Measurements from ENCODE around the gene TBC1D22A.

DNA sequence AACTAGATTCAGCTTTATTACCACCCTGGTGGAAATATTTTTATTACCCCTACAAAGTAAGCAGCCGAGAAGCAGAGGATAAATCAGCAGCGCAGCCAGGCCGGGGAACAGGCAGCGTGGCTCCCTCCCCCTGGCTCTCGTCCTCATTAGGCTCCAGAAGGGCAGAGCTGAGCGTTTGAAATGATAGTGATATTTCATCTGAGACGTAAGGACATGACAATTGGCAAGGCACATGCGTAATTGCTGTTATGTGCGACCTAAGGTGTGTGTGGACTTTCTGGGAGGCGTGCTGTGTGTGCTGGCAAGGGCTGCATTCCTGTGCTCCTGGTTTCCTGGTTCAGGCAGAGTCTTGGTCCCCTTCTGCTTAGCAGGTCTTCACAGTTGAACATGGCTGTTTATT lies 247.8 kb downstream of the TBC1D22A start:
- TF ChIP-seq TFAP4 (CRISPR knock-in tag; IDR thresholded peaks at IDR 0.05; ENCODE audit: borderline replicate concordance), result no peak
- TF ChIP-seq CTCF (IDR thresholded peaks at IDR 0.05 in 2 of 3, conservative IDR thresholded peaks at IDR 0.05 in 1 of 3; ENCODE audit: insufficient read depth in 2 of 3, low read depth in 1 of 3, low read length in 3 of 3), result no peak
- TF ChIP-seq BRF2 (IDR thresholded peaks at IDR 0.05; ENCODE audit: borderline replicate concordance, insufficient read depth, insufficient read length), result no peak
- TF ChIP-seq, protein P1, sequence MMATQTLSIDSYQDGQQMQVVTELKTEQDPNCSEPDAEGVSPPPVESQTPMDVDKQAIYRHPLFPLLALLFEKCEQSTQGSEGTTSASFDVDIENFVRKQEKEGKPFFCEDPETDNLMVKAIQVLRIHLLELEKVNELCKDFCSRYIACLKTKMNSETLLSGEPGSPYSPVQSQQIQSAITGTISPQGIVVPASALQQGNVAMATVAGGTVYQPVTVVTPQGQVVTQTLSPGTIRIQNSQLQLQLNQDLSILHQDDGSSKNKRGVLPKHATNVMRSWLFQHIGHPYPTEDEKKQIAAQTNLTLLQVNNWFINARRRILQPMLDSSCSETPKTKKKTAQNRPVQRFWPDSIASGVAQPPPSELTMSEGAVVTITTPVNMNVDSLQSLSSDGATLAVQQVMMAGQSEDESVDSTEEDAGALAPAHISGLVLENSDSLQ (IDR thresholded peaks at IDR 0.05), result no peak
- TF ChIP-seq ZNF24 (IDR thresholded peaks at IDR 0.05), result no peak
- no peak for TF ChIP-seq POLR2A (conservative IDR thresholded peaks at IDR 0.05)
- TF ChIP-seq KAT2B (IDR thresholded peaks at IDR 0.05; ENCODE audit: low read depth, low read length), result no peak
- TF ChIP-seq XRCC4 (IDR thresholded peaks at IDR 0.05; ENCODE audit: extremely low read depth, insufficient read depth, insufficient read length), result no peak
- TF ChIP-seq CHD2 (IDR thresholded peaks at IDR 0.05; ENCODE audit: low read depth, low read length), result no peak
- TF ChIP-seq, protein P2, sequence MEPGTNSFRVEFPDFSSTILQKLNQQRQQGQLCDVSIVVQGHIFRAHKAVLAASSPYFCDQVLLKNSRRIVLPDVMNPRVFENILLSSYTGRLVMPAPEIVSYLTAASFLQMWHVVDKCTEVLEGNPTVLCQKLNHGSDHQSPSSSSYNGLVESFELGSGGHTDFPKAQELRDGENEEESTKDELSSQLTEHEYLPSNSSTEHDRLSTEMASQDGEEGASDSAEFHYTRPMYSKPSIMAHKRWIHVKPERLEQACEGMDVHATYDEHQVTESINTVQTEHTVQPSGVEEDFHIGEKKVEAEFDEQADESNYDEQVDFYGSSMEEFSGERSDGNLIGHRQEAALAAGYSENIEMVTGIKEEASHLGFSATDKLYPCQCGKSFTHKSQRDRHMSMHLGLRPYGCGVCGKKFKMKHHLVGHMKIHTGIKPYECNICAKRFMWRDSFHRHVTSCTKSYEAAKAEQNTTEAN (CRISPR knock-in tag; IDR thresholded peaks at IDR 0.05), result no peak

Data from K562 (cell line).